Prostate gland (tissue), 2 donors: ENCODE measurements around the gene CORO7. TPM values are rescaled to one million over a fixed set of nuclear protein-coding genes. Genes with fewer than 3 reads are reported as not detected.

Experiments
- DNase-seq: peaks from one replicate; pipeline ENCODE4 v3.0.0-alpha.2; 2019; ENCODE audit warnings: low spot score
- H3K27ac ChIP-seq, 2 donors: fragments of 200-600 bp; sonication (generic); 2 replicates each; pipeline ENCODE4 v1.5.1; 2017 to 2019
- H3K27me3 ChIP-seq: fragments of 200-600 bp; sonication (generic); replicated peaks from 2 replicates; pipeline ENCODE4 v1.5.1; 2019; ENCODE audit not compliant: insufficient read depth
- H3K36me3 ChIP-seq, 2 donors: fragments of 200-600 bp; sonication (generic); 1 replicate in 1 of 2; 2 replicates in 1 of 2; pipeline versions ENCODE4 v1.5.1 to v1.8.1; 2017 to 2019
- H3K4me1 ChIP-seq: fragments of 200-600 bp; sonication (generic); replicated peaks from 2 replicates; pipeline ENCODE4 v1.5.1; 2019
- H3K4me3 ChIP-seq, 2 donors: fragments of 200-600 bp; sonication (generic); 2 replicates each; pipeline ENCODE4 v1.5.1; 2017 to 2019
- H3K9me3 ChIP-seq: fragments of 200-600 bp; sonication (generic); 2 replicates; pipeline ENCODE4 v1.5.1; 2017
- CTCF ChIP-seq, 4 experiments: fragments of 200-600 bp in 2 of 4; fragments of 450-650 bp in 2 of 4; sonication (generic) in 2 of 4; IDR thresholded peaks; 1 replicate in 3 of 4; 2 replicates in 1 of 4; pipeline ENCODE4 v1.5.1; 2016 to 2019; ENCODE audit warnings: antibody characterized with exemption in 4 of 4, mild to moderate bottlenecking in 2 of 4, moderate library complexity in 2 of 4
- POLR2A ChIP-seq: fragments of 450-650 bp; IDR thresholded peaks from one replicate; pipeline ENCODE4 v1.6.1; 2016; ENCODE audit warnings: antibody characterized with exemption, mild to moderate bottlenecking
- POLR2AphosphoS5 ChIP-seq: sonication (generic); formaldehyde crosslinking; IDR thresholded peaks from one replicate; pipeline ENCODE4 v1.6.1; 2017; ENCODE audit warnings: antibody characterized with exemption
- WGBS: methylation state at CpG from one replicate; pipeline ENCODE4 v1.1.5; 2018; 5-methylcytosine and 5-hydroxymethylcytosine counted together
- intact Hi-C: fragments of 100-400 bp; cut with DNase I; formaldehyde crosslinking; loops from one replicate; pipeline ENCODE4 v1.14.2; 2022
- total RNA-seq, 2 donors: library from RNA; depleted of rRNA; stranded (reverse); fragments of >200 nt; gene quantifications; one replicate each; pipeline ENCODE4 v1.1.0, GENCODE V29; 2016

Gene CORO7
- total RNA-seq, 2 donors from 2014 or later: 24.1 to 122 TPM

GRCh38 chr16:4412854-4413253, 3.5 kb downstream of the CORO7 start:
- 94% methylated on average over 4 of the region's 4 CpGs for WGBS

DNA sequence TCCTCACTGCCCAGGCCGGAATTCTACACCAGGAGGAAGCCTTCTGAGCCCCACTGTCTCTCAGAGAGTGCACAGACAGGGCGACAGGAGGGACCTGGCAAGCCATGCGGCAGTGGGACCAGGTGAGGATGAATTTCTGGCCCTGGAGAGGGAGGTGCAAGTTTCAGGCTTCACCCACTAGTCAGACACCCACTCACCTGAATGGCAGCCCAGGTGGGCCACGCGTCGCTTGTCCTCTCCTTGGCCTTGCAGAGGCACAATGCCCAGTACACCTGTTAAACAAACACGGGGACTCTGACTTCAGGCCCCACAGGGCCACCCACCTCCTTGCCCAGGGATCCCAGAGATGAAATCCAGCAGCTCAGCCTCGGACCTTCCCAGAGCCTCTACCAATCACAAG, 4.2 kb downstream of the CORO7 start:
- intact Hi-C loops: no loop called here
- no peak for DNase-seq
- Histone ChIP-seq H3K36me3 (peaks cover 0 to 6% of the 10 kb centered on the region in 2 donors), H3K9me3 (no peaks in the 10 kb centered on the region), H3K27ac (no peak overlapping the region), H3K4me1 (peaks cover 11% of the 10 kb centered on the region), H3K27me3 (no peaks in the 10 kb centered on the region), H3K4me3 (no peak overlapping the region)
- TF ChIP-seq POLR2AphosphoS5 (no peak), POLR2A (no peak), CTCF (IDR thresholded peaks at IDR 0.05) (no peak)
- WGBS: 82% methylated on average over 8 of the region's 8 CpGs

More at GRCh38 chr16:4412854-4413253, 3.5 kb downstream of the CORO7 start:
- Histone ChIP-seq H3K4me3 (no peak overlapping the region), H3K27me3 (no peaks in the 10 kb centered on the region), H3K36me3 (no peaks in the 10 kb centered on the region), H3K4me1 (peaks cover 11% of the 10 kb centered on the region), H3K9me3 (no peaks in the 10 kb centered on the region), H3K27ac (no peak overlapping the region)
- intact Hi-C loops: no loop called here
- no peak for DNase-seq
- TF ChIP-seq POLR2AphosphoS5 (no peak), CTCF (IDR thresholded peaks at IDR 0.05) (no peak), POLR2A (no peak)

DNA sequence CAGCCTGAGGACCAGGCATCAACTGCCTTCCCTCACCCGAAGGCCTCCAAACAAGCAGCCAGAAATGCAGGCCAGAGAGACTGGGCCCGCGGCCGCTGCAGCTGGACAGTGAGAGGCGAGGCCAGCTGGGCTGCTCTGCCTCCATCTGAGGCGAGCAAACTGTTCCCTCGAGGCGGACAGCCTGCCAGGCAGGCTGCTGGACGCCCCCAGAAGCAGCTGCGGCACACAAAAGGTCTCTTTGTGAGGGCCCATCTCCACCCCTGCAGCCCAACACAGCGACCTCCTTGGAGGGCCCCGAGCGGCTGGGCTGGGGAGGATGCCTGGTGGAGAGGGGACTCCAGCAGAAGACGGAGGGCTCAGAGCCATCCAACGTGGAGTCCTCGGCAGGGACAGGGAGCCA, 4.7 kb downstream of the CORO7 start:
- 36% methylated on average over 16 of the region's 16 CpGs for WGBS
- H3K4me1 ChIP-seq: peaks cover 11% of the 10 kb centered on the region
- no peaks in the 10 kb centered on the region for H3K27me3 ChIP-seq
- no peak overlapping the region for H3K4me3 ChIP-seq
- no peak overlapping the region for H3K27ac ChIP-seq
- TF ChIP-seq POLR2A (no peak), POLR2AphosphoS5 (no peak), CTCF (IDR thresholded peaks at IDR 0.05) (no peak)
- intact Hi-C loops: no loop called here
- H3K36me3 ChIP-seq: peaks cover 0 to 7% of the 10 kb centered on the region in 2 donors
- DNase-seq: no peak
- no peaks in the 10 kb centered on the region for H3K9me3 ChIP-seq

DNA sequence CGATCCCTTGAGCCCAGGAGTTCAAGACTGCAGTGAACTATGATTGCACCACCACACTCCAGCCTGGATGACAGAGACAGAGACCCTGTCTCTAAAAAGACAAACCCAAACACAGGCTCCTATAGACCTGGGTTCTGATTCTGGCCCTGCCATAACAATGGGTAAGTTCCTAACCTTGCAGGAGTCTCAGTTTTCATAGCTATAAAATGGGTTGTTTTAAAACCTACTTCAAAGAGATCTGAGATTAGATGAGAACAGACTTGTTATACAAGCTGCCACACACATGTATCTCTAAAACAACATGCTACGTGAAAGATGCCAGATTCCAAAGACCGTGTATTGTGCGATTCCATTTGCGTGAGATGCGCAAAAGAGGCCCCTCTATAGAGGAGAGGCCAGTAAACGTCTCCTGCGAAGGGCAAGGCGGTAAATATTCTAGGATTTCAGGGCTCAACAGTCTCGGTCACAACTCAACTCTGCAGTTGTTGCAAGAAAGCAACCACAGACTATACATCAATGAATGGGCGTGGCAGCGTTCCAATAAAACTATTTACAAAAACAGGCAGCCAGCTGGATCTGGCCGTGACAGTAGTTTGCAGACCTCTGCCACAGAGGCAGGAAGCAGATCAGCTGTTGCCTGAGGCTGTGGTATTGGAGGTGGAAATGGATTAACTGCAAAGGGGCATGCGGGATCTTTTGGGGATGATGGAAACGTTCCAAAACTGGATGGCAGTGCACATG, 5.9 kb downstream of the CORO7 start:
- no peaks in the 10 kb centered on the region for H3K27me3 ChIP-seq
- peak; percentile 82 for DNase-seq
- intact Hi-C loops: no loop called here
- H3K4me1 ChIP-seq: peaks cover 11% of the 10 kb centered on the region
- no peak overlapping the region for H3K27ac ChIP-seq
- no peaks in the 10 kb centered on the region for H3K9me3 ChIP-seq
- no peak overlapping the region for H3K4me3 ChIP-seq
- H3K36me3 ChIP-seq: peaks cover 0 to 7% of the 10 kb centered on the region in 2 donors
- WGBS: 22% methylated on average over 15 of the region's 15 CpGs
- peak; percentile 81 for TF ChIP-seq POLR2AphosphoS5
- no peak for TF ChIP-seq POLR2A

DNA sequence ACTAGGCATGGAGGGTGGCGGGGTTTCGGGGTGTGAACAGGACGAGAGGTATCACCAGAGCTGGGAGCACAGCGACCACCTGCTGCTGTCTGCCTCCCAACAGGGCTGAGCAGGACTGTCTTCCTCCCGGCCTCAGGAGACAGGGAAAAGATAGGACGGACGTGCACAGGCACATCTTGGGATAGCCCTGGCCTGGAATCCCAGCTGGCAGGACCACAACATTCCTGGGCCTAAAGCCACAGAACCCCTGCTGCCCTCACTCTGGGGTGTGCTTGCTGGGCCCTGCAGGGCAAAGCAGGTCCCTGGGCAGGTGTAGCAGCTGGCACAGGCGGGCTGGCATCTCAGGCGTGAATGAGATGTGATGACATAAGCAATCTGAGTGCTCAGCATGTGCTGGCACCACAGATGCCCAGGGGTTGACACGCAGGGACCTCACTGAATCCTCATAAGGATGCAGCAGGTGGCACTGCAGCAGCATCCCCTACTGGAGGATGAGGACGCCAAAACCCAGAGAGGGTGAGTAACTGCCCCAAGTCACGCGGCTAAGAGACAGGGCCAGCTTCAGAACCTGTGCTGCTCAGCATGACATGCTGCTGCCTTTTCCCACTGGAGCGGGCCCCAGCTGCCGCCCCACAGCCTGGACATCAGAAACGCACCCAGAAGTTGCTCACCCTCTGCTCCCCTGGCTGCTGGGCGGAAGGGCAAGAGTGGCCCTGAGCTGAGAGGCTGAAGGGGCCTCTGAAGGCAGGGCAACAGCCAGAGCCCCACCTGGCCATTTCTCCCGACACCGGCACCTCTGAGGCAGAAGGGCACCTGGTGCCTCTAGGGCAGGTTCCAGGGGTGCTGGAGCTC, 7.1 kb downstream of the CORO7 start:
- Histone ChIP-seq H3K27me3 (no peaks in the 10 kb centered on the region), H3K4me3 (no peak overlapping the region), H3K27ac (no peak overlapping the region), H3K4me1 (peaks cover 11% of the 10 kb centered on the region), H3K36me3 (peaks cover 0 to 7% of the 10 kb centered on the region in 2 donors), H3K9me3 (no peaks in the 10 kb centered on the region)
- TF ChIP-seq POLR2AphosphoS5 (peak; percentile 28), CTCF (IDR thresholded peaks at IDR 0.05) (no peak), POLR2A (no peak)
- 58% methylated on average over 19 of the region's 19 CpGs for WGBS
- no peak for DNase-seq
- intact Hi-C loops: loop anchor here (10.0 kb wide), 1 partner anchor 125 kb away; no protein-coding TSS in a partner anchor
